NCI-H128 (cell line): ENCODE results near the gene POLR1B.
A peak's percentile ranks its signal among the peaks of the same experiment; 100 is the strongest.
"Not testable (repeated sequence)": the region's sequence is repeated elsewhere in the genome, so short reads cannot be mapped to it uniquely, and the experiment has no call there.

Source experiments
- DNase-seq: peaks from one replicate; lab custom pipeline; 2025; ENCODE audit not compliant: unreplicated experiment; lab: John Stamatoyannopoulos, UW

Gene POLR1B

DNA sequence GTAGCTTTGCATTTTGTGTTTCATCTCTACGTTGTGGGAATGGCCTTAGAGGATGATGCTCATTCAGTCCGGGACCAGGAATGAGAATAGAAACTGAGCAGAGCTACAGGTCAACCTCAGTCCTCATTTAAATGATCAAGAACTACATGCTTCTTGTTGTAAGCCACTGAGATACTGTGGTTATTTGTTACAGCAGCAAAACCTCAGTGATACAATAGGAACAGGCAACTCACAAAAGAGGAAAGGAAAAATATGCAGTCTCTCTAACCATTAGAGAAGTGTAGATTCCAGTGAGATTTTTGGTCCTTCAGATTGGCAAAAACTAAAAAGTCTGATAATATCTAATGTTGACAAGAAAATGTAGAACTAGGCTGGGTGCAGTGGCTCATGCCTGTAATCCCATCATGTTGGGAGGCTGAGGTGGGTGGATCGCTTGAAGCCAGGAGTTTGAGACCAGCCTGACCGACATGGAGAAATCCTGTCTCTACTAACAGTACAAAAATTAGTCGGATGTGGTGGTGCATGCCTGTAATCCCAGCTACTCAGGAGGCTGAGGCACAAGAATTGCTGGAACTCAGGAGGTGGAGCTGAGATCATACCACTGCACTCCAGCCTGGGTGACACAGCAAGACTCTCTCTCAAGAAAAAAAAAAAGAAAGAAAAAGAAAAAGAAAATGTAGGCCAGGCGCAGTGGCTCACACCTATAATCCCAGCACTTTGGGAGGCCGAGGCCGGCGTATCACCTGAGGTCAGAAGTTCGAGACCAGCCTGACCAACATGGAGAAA lies 55.5 kb downstream of the POLR1B start:
- DNase-seq, result no peak

DNA sequence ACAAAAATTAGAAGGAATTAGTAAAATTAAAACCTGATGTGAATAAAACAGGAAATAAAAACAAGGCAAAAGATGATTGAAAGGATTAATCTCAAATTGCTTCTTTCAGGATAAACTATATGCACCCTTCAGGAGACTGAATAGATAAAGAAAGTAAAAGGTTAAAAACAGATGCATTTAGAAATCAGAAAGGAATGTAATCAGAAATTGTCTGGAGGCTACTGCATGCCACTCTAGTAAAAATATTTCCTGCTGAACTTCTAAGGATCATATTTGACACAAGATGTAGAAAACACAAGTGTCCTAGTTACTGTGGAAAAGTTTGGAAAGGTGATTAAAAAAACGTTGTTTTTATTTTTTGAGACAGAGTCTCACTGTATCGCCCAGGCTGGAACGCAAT lies 58.4 kb downstream of the POLR1B start:
- DNase-seq, result no peak

DNA sequence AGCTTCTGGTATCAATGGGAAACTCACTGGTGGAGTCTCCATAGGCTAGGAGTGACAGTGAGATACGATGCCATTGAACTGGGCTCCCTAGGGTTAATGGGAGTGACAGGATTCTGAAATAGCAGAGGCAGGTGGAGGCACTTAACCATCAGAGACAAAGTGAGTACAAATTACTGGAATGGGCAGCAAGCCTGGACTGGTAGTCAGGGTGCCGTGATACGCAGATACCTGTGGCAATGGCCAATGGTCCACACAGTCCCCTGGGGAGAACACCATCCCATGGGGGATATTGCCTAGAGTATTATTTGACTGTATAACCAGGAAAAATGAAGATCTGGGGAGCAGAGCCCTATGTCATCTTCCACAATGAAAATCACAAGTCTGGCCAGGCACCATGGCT lies 59.5 kb downstream of the POLR1B start:
- DNase-seq, result no peak

DNA sequence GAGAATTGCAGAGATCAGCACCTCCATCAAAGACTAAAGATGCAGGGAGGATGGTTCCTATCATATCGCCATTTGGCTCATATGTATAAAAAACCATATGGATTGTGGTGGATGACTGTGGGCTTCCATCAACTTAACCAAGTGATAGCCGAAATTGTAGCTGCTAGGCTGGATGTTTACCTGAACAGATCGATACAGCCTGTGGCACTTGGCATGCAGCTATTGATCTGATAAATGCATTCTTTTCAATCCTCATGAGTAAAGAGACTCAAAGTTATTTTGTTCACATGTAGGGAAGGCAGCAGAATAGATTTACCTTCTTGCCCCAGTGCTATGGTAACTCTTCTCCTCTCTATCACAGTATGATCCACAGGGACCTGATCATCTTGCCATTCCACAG lies 60.7 kb downstream of the POLR1B start:
- DNase-seq, result no peak

DNA sequence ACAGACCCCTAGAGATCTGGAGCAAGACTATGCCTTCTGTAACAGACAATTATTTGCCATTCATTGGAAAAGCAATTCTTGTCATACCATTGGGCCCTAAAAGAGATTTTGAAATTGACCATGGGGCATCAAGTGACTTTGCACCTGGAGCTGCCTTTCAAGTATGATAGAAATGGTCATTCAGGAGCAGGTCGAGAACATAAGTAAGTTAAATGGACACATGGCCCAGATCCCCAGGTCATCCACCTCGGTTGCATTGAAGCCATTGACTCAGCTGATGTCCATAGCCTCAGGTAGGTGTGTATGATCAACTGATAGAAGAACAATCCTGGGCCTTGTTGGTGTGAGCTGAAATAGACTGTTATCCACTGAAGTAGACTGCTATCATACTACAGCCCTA lies 61.5 kb downstream of the POLR1B start:
- no peak for DNase-seq

DNA sequence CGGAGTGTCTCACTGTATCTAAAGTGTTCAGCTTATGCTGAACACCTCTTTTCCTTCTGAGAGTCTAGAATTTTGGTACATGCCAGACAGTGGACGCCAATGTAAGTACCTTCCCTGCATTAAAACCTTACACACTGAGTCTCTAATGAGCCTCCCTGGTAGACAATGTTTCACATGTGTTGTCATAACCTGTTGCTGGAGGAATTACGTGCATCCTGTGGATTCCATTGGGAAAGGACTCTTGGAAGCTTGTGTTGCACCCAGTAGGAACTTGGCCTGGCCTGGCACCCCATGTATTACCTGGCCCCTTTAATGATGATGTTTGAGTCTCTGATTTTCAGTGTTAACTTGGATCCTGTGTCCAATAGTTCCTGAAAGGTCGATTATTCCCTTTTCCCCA lies 62.7 kb downstream of the POLR1B start:
- no peak for DNase-seq

DNA sequence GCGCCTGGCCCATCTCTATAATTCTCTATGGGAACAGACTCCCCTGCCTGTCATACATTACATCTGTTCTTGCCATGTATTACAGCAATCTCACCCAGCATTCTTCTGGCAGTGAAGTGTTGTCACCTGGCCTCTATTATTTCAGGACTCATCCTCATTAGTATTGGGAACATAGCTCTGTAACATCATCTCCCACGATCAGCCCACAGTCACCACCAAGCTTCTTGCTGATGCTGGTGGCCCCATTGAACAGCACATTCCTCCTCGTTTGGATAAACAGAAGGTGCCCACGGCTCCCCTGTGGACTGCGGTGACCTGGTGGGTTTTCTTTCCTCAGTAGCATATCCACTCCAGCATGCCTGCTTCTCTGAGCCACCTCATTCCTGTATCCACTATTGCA lies 63.7 kb downstream of the POLR1B start:
- no peak for DNase-seq

DNA sequence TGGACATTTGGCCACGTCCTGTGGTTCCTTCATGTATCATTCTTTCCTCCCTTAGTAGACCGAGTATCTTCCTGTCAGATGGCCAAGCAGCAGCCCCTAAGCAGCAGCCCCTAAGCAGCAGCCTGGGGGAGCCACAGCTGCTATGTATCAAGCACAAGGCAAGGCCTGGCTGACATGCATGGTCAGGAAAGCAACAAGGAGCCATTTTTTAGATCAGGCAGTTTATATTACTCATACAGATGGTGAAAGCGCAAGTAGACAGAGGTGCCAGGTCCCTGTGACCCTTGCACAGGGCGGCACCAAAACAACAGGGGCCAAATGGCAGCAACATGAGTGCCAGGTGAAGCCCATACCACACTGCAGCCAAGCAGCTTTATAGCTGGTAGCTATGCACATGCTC lies 64.3 kb downstream of the POLR1B start:
- DNase-seq, result no peak

DNA sequence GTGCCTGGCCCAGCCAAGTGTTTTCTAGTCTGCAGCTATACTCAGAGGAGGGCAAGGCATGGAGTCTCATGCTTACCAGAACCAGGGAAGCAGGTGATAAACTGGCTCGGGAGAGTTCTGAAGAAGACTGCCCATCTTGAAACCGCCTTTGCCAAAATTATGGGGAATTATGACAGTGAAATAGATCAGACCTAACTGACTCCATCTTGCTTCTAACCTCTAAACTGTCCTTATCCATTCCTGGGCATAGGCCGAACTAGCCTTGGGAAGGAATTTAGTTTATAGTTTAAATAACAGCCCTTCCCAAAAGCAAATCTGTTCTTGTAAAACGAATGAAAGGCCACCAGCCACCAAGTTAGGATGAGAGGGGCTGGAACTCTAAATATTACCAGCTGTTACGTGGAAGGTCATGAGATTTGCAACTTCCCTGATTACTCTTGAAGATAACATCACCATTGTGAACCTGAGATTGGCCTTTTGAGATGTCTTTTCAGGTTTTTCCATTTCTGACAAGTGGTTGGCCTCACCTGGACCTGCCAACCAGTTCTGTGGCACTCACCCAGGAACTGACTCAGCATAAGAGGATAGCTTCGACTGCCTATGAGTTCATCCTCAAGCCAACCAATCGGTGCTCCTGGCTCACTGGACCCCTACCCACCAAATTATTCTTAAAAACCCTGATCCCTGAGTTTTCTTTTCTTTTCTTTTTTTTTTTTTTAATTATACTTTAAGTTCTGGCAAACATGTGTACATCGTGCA lies 65.6 kb downstream of the POLR1B start:
- no peak for DNase-seq

DNA sequence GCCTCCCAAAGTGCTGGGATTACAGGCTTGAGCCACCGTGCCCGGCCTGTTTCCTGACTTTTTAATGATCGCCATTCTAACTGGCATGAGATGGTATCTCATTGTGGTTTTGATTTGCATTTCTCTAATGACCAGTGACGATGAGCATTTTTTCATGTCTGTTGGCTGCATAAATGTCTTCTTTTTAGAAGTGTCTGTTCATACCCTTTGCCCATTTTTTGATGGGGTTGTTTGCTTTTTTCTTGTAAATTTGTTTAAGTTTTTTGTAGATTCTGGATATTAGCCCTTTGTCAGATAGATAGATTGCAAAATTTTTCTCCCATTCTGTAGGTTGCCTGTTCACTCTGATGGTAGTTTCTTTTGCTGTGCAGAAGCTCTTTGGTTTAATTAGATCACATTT lies 67.1 kb downstream of the POLR1B start:
- not testable (repeated sequence) for DNase-seq

DNA sequence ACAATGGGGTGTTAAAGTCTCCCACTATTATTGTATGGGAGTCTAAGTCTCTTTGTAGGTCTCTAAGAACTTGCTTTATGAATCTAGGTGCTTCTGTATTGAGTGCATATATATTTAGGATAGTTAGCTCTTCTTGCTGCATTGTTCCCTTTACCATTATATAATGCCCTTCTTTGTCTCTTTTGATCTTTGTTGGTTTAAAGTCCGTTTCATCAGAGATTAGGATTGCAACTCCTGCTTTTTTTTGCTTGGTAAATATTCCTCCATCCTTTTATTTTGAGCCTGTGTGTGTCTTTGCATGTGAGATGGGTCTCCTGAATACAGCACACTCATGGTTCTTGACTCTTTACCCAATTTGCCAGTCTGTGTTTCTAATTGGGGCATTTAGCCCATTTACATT lies 70.0 kb downstream of the POLR1B start:
- DNase-seq, result not testable (repeated sequence)

DNA sequence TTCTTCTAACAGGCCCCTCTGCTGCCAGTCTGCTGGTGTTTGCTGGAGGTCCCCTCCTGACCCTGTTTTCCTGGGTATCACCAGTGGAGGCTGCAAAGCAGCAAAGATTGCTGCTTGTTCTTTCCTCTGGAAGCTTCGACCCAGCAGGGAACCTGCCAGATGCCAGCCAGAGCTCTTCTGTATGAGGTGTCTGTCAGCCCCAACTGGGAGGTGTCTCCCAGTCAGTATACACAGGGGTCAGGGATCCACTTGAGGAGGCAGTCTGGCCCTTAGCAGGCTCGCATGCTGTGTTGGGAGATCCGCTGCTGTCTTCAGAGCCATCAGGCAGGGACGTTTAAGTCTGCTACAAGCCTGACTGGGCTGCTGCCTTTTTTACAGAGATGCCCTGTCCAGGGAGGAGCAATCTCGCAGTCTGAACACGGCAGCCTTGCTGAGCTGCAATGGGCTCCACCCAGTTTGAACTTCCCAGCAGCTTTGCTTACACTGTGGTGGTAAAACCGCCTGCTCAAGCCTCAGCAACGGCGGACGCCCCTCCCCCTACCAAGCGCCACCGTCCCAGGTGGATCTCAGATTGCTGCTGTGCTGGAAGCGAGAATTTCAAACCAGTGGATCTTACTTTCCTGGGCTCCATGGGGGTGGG lies 72.1 kb downstream of the POLR1B start:
- no peak for DNase-seq

DNA sequence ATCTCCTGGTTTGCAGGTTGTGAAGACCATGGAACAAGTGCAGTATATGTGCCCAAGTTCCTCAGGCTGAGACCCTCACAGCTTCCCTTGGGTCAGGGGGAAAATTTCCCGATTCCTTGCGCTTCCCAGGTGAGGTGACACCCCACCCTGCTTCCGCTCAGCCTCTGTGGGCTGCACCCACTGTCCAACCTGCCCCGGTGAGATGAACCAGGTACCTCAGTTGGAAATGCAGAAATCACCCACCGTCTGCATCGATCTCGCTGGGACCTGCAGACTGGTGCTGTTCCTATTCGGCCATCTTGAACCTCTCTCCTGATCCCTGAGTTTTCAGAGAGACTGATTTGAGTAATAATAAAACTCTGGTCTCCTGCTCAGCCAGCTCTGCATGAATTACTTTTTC lies 72.8 kb downstream of the POLR1B start:
- DNase-seq, result no peak

DNA sequence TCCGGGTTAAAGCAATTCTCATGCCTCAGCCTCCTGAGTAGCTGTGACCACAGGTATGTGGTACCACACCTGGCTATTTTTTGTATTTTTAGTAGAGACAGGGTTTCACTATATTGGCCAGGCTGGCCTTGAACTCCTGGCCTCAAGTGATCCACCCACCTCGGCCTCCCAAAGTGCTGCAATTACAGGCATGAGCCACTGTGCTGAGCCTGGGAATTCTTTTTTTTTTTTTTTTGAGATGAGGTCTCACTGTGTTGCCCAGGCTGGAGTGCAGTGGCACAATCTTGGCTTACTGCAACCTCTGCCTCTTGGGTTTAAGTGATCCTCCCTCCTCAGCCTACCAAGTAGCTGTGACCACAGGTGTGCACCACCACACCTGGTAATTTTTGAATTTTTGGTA lies 73.5 kb downstream of the POLR1B start:
- DNase-seq, result not testable (repeated sequence)

DNA sequence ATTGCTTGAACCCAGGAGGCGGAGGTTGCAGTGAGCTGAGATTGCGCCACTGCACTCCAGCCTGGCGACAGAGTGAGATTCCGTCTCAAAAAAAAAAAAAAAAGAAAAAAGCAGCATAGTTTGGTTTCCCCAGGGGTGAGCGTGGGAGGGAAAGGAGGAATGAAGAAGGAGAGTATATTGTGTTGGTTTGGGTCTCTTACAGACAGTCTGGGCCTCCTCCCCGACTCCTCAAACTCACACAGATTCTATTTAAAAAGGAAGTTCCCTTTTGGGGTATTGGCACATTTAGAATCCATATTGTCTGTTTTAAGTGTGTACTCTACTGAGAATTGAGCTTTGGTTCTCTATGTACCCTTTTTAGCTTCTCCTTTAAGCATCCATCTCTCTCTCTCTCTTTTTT lies 76.1 kb downstream of the POLR1B start:
- DNase-seq, result no peak

DNA sequence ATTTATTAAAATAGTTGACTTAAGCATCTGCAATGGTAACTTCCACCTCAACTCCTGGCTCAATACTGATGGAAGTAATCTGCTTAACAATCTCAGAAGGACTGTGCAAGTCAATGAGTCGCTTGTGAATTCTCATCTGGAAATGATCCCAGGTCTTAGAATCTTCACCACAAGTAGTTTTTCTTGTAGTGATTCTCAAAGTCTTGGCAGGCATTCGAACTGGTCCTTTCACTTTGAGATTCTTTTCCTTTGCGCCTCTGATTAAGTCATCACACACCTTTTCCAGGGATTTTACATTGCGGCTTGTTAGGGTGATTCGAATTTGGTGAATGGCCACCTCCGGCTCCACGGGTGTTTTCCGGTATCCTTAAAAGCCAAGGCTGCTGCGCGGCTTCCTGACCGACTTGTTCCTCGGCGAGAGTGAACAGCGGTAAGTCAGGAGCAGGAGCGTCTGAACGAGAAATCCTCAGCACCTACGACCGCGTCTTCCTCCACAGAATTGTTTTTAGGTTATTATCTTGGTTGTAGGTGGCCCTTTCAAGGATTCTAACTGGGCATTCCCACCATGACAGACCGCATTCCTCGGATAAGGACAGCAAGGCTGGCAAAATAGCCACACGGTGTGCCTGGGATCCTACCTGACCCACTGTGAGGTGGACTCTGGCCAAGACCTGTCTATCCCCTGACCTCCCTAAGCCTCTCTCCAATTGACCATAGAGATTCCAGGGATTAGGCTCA lies 79.7 kb downstream of the POLR1B start:
- no peak for DNase-seq

DNA sequence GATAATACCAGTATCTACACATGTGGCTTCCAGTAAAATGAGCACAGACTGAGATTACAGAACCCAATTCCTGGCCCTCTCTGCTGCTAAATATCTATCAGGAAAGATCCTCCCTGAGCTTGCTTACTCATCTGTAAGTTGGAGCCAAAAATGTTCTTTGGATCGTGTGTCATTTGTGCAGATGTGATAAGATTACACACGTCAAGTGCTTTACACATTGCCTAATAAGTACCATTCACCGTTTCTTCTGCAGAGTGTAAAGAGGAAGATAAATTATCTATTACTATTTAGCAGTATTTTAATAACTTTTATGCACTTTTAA lies 80.2 kb downstream of the POLR1B start:
- DNase-seq, result no peak

DNA sequence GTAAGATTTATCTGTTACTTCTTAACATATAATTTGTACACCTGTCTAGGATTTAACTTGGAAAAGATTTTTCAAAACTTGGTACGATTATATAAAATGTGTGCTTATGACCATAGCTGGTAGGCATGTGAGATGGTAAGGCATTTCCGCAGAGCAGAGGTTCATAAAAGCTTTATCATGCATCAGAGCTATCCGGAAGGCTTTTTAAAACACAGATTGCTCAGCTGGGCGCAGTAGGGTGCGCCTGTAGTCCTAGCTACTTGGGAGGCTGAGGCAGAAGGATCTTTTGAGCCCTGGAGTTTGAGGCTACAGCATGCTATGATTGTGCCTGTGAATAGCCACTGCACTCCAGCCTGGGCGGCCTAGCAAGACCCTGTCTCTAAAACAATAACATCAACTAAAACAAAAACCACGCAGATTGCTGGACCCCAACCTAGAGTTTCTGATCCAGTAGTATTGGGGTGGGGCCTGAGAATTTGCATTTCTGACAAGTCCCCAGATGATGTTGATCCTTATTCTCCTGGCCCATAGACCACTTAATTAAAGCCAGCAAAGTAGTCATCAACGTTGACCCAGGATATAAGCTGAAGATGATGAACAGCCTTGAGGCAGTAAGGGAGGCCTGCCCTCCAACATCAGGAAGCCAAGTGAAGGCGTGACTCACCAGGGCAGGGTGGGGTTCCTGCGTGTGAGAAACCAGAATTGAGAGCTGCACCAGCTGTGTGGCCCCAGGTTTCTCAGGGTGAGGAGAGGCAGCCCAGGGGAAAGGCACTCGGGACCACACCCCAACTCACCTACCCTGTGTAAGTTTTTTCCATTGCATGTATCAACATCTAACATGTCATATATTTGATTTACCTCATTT lies 81.9 kb downstream of the POLR1B start:
- no peak for DNase-seq

DNA sequence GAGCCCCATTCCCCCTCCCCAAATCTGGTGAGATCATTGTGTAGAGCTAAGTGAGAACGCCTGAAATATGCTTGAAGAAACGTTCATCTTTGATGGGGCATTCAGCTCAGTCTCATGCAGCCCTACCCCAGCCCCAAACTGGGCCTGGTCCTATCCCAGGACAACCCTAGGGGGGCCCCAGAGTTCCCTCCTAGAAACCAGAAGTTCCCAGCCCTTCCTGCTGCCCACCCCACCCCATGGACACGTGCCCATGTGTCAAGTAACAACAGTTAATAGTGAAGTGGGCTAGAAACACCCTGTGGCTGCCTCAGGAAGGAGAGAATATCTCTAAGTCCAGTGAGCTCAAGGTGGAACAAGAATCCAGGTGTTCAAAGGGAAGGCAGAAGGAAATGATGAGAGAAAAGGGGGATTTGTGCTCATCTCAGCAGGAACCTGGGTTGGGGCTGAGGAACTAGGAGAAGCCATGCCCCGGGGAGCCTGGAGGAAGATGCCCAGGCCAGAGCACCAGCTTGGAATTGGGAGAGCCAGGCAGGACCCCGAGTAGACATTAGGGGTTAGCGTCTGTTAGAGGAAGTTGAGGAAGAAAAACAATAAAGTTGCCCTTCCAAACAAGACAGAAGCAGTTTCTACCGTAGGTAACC lies 83.3 kb downstream of the POLR1B start:
- DNase-seq, result no peak

DNA sequence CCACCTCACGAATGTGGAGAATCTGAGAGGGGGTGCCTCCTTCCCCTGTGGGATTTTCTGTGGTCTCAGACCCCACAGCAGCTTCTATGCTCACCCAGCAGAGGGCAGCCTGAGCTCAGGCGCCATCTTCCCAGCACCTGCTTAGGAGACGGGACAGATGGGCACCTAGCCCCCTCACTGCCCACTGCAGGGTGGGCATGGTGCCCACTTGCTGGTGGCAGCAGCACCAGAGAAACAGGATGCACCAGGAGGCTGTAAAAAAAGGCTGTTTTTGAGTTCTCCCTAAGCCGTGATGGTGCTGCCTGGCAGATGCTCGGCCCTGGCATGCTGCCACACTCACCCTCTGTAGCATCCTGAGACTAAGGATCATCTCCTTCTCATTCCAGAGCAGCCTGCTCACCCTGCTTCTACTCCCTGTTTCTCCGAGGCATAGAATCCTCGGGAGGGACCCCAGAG lies 84.4 kb downstream of the POLR1B start:
- DNase-seq, result peak; percentile 57
